GM23338 (cell line): ENCODE results near the gene EFHD2.

Experiments used
- EZH2 ChIP-seq: fragments of 200-600 bp; sonication (generic); IDR thresholded peaks from one replicate; pipeline ENCODE4 v1.8.0; 2017; ENCODE audit warnings: antibody characterized with exemption, mild to moderate bottlenecking, low read depth; ENCODE audit not compliant: unreplicated experiment
- EZH2phosphoT487 ChIP-seq: fragments of 200-600 bp; sonication (generic); IDR thresholded peaks from one replicate; pipeline ENCODE4 v1.8.1; 2018; ENCODE audit warnings: antibody characterized with exemption; ENCODE audit not compliant: unreplicated experiment
- NANOG ChIP-seq: IDR thresholded peaks from 2 replicates; pipeline ENCODE4 v1.6.1; 2016; ENCODE audit warnings: antibody characterized with exemption, borderline replicate concordance
- POLR2AphosphoS5 ChIP-seq: IDR thresholded peaks from 2 replicates; pipeline ENCODE4 v1.6.1; 2016; ENCODE audit warnings: antibody characterized with exemption, low read depth
- ZNF114 ChIP-seq: fragments of 250-450 bp; sonication (Bioruptor Pico); IDR thresholded peaks from 2 replicates; pipeline ENCODE4 v1.5.0; 2020; ENCODE audit warnings: mild to moderate bottlenecking, moderate library complexity
- ZNF331 ChIP-seq: fragments of 250-450 bp; sonication (Bioruptor Pico); IDR thresholded peaks from 2 replicates; pipeline ENCODE4 v1.5.0; 2020; ENCODE audit warnings: low read depth, mild to moderate bottlenecking, moderate library complexity
- TF ChIP-seq, protein P1 (sequence below), 2 experiments: fragments of 200-600 bp in 1 of 2; sonication (generic) in 1 of 2; conservative IDR thresholded peaks; 2 replicates each; pipeline versions ENCODE4 v1.5.1 to v1.6.1; 2016 to 2017; ENCODE audit warnings: antibody characterized with exemption in 2 of 2, low read depth in 2 of 2, mild to moderate bottlenecking in 2 of 2, moderate library complexity in 1 of 2
- TF ChIP-seq, protein P2 (sequence below): IDR thresholded peaks from 2 replicates; pipeline ENCODE4 v1.6.1; 2016; ENCODE audit warnings: antibody characterized with exemption
- TF ChIP-seq, protein P3 (sequence below): IDR thresholded peaks from one replicate; pipeline ENCODE4 v1.6.1; 2018; ENCODE audit warnings: antibody characterized with exemption; ENCODE audit not compliant: unreplicated experiment

DNA sequence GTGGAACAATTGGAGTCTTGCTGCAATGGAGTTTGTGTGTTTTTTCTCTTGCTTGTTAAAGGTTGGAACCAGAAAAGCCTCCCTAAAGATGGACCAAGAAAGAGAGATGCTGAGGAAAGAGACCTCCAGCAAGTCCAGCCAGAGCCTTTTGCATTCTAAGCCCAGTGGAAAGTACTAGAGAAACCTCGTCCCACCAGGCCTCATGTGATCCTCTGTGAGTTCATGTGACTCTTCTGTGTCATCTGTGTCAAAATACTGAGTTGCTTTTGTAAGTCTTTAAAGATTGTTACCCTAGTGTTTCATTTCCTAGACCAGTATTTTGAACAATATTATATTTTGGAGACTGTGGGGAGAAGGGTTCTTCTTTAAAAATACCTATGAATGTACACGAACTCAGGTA is 12.5 kb upstream of the EFHD2 start:
- TF ChIP-seq POLR2AphosphoS5 (no peak), EZH2phosphoT487 (no peak), EZH2 (no peak), ZNF331 (CRISPR knock-in tag) (no peak), NANOG (no peak), ZNF114 (CRISPR knock-in tag) (no peak)
- TF ChIP-seq, protein P1, sequence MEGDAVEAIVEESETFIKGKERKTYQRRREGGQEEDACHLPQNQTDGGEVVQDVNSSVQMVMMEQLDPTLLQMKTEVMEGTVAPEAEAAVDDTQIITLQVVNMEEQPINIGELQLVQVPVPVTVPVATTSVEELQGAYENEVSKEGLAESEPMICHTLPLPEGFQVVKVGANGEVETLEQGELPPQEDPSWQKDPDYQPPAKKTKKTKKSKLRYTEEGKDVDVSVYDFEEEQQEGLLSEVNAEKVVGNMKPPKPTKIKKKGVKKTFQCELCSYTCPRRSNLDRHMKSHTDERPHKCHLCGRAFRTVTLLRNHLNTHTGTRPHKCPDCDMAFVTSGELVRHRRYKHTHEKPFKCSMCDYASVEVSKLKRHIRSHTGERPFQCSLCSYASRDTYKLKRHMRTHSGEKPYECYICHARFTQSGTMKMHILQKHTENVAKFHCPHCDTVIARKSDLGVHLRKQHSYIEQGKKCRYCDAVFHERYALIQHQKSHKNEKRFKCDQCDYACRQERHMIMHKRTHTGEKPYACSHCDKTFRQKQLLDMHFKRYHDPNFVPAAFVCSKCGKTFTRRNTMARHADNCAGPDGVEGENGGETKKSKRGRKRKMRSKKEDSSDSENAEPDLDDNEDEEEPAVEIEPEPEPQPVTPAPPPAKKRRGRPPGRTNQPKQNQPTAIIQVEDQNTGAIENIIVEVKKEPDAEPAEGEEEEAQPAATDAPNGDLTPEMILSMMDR (conservative IDR thresholded peaks at IDR 0.05; ENCODE audit: low read depth in 2 of 2), result no peak
- TF ChIP-seq, protein P2, sequence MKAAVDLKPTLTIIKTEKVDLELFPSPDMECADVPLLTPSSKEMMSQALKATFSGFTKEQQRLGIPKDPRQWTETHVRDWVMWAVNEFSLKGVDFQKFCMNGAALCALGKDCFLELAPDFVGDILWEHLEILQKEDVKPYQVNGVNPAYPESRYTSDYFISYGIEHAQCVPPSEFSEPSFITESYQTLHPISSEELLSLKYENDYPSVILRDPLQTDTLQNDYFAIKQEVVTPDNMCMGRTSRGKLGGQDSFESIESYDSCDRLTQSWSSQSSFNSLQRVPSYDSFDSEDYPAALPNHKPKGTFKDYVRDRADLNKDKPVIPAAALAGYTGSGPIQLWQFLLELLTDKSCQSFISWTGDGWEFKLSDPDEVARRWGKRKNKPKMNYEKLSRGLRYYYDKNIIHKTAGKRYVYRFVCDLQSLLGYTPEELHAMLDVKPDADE, result no peak
- TF ChIP-seq, protein P3, sequence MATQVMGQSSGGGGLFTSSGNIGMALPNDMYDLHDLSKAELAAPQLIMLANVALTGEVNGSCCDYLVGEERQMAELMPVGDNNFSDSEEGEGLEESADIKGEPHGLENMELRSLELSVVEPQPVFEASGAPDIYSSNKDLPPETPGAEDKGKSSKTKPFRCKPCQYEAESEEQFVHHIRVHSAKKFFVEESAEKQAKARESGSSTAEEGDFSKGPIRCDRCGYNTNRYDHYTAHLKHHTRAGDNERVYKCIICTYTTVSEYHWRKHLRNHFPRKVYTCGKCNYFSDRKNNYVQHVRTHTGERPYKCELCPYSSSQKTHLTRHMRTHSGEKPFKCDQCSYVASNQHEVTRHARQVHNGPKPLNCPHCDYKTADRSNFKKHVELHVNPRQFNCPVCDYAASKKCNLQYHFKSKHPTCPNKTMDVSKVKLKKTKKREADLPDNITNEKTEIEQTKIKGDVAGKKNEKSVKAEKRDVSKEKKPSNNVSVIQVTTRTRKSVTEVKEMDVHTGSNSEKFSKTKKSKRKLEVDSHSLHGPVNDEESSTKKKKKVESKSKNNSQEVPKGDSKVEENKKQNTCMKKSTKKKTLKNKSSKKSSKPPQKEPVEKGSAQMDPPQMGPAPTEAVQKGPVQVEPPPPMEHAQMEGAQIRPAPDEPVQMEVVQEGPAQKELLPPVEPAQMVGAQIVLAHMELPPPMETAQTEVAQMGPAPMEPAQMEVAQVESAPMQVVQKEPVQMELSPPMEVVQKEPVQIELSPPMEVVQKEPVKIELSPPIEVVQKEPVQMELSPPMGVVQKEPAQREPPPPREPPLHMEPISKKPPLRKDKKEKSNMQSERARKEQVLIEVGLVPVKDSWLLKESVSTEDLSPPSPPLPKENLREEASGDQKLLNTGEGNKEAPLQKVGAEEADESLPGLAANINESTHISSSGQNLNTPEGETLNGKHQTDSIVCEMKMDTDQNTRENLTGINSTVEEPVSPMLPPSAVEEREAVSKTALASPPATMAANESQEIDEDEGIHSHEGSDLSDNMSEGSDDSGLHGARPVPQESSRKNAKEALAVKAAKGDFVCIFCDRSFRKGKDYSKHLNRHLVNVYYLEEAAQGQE, result no peak
